Measurements from ENCODE around the gene CNTNAP5. TPM values are rescaled to one million over a fixed set of nuclear protein-coding genes. Genes with fewer than 3 reads are reported as not detected.

CNTNAP5 gene
- total RNA-seq, 1 experiment from 2014 or later, result 0.78 TPM

- no peaks in the 10 kb centered on the region for H3K79me2 ChIP-seq (ENCODE audit: low read length)
- no peaks in the 10 kb centered on the region for H3K9me3 ChIP-seq (ENCODE audit: low read length)
- no peaks in the 10 kb centered on the region for H3K27me3 ChIP-seq (ENCODE audit: low read length)
- H3K9me2 ChIP-seq (replicated peaks; ENCODE audit: insufficient read depth, low read length), result no peaks in the 10 kb centered on the region
- no peaks in the 10 kb centered on the region for H3K4me1 ChIP-seq (ENCODE audit: low read length)
- DNase-seq, result no peak
- no peaks in the 10 kb centered on the region for H3K36me3 ChIP-seq (ENCODE audit: insufficient read depth, low read length)
- H3K27ac ChIP-seq (ENCODE audit: low read length), result no peak overlapping the region
- no peaks in the 10 kb centered on the region for H4K20me1 ChIP-seq (ENCODE audit: insufficient read depth, low read depth, low read length)
- no peak overlapping the region for H3K4me3 ChIP-seq (ENCODE audit: low read length)
- H3K9ac ChIP-seq (ENCODE audit: low read length), result no peak overlapping the region
- H3K4me2 ChIP-seq (ENCODE audit: low read depth, low read length, poor library complexity, severe bottlenecking), result no peak overlapping the region
- H2AFZ ChIP-seq (ENCODE audit: low read length), result no peak overlapping the region
Measured at GRCh38 chr2:124882423-124882822, 857.3 kb downstream of the CNTNAP5 start.

DNA sequence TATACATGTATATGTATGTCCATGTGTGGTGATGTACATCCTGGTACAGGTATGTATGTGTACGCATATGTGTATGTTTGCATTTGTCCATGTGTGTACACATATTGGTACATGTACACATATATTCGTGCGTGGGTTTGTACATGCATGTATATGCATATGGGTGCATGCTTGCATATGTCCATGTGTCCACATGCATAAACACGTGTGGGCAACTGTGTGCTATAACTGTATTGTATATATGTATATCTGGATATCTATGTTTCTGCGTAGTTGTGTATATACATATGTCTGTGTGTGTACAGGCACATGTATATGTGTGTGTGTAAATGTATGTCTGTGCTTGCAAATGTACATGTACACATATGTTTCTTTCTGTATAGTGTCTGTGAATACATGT, 858.5 kb downstream of the CNTNAP5 start:
- H3K27ac ChIP-seq (ENCODE audit: low read length), result no peak overlapping the region
- no peaks in the 10 kb centered on the region for H3K79me2 ChIP-seq (ENCODE audit: low read length)
- H3K4me2 ChIP-seq (ENCODE audit: low read depth, low read length, poor library complexity, severe bottlenecking), result no peak overlapping the region
- no peaks in the 10 kb centered on the region for H3K36me3 ChIP-seq (ENCODE audit: insufficient read depth, low read length)
- no peaks in the 10 kb centered on the region for H3K9me3 ChIP-seq (ENCODE audit: low read length)
- no peaks in the 10 kb centered on the region for H3K4me1 ChIP-seq (ENCODE audit: low read length)
- H3K27me3 ChIP-seq (ENCODE audit: low read length), result no peaks in the 10 kb centered on the region
- no peaks in the 10 kb centered on the region for H4K20me1 ChIP-seq (ENCODE audit: insufficient read depth, low read depth, low read length)
- DNase-seq, result no peak
- no peaks in the 10 kb centered on the region for H3K9me2 ChIP-seq (replicated peaks; ENCODE audit: insufficient read depth, low read length)
- no peak overlapping the region for H3K4me3 ChIP-seq (ENCODE audit: low read length)
- H3K9ac ChIP-seq (ENCODE audit: low read length), result no peak overlapping the region
- H2AFZ ChIP-seq (ENCODE audit: low read length), result no peak overlapping the region

DNA sequence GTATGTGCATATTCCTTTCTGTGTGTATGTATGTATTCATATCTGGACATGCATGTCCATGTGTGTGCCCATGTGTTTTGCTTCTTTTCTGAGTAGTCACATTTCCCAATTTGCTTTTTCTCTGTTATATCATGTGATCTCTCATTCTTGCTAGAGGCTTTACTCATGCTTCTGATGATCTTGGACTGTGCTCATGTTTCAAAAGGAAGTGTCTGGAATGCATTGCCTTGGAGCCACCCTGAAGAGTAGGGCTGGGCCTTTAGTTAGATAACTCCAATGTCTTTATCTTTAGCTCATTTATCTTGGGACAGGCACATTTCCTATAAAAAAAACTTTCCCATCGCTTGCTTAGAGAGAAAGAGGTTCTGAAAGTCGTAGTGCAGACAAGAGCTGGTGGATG, 859.2 kb downstream of the CNTNAP5 start:
- Histone ChIP-seq H3K9me3 (ENCODE audit: low read length) (no peaks in the 10 kb centered on the region), H3K36me3 (ENCODE audit: insufficient read depth, low read length) (no peaks in the 10 kb centered on the region), H3K79me2 (ENCODE audit: low read length) (no peaks in the 10 kb centered on the region), H3K4me3 (ENCODE audit: low read length) (no peak overlapping the region), H3K4me2 (ENCODE audit: low read depth, low read length, poor library complexity, severe bottlenecking) (no peak overlapping the region), H3K9ac (ENCODE audit: low read length) (no peak overlapping the region), H2AFZ (ENCODE audit: low read length) (no peak overlapping the region), H3K27me3 (ENCODE audit: low read length) (no peaks in the 10 kb centered on the region), H3K27ac (ENCODE audit: low read length) (no peak overlapping the region), H3K9me2 (replicated peaks; ENCODE audit: insufficient read depth, low read length) (no peaks in the 10 kb centered on the region), H4K20me1 (ENCODE audit: insufficient read depth, low read depth, low read length) (no peaks in the 10 kb centered on the region), H3K4me1 (ENCODE audit: low read length) (no peaks in the 10 kb centered on the region)
- DNase-seq, result no peak

- Histone ChIP-seq H3K79me2 (ENCODE audit: low read length) (no peaks in the 10 kb centered on the region), H3K9me3 (ENCODE audit: low read length) (no peaks in the 10 kb centered on the region), H3K4me1 (ENCODE audit: low read length) (no peaks in the 10 kb centered on the region), H3K9me2 (replicated peaks; ENCODE audit: insufficient read depth, low read length) (no peaks in the 10 kb centered on the region), H3K4me3 (ENCODE audit: low read length) (no peak overlapping the region), H3K36me3 (ENCODE audit: insufficient read depth, low read length) (no peaks in the 10 kb centered on the region), H3K27me3 (ENCODE audit: low read length) (no peaks in the 10 kb centered on the region), H4K20me1 (ENCODE audit: insufficient read depth, low read depth, low read length) (no peaks in the 10 kb centered on the region), H3K4me2 (ENCODE audit: low read depth, low read length, poor library complexity, severe bottlenecking) (no peak overlapping the region), H3K9ac (ENCODE audit: low read length) (no peak overlapping the region), H3K27ac (ENCODE audit: low read length) (no peak overlapping the region), H2AFZ (ENCODE audit: low read length) (no peak overlapping the region)
- DNase-seq, result no peak
Measured at GRCh38 chr2:124886216-124886615, 861.1 kb downstream of the CNTNAP5 start.

DNA sequence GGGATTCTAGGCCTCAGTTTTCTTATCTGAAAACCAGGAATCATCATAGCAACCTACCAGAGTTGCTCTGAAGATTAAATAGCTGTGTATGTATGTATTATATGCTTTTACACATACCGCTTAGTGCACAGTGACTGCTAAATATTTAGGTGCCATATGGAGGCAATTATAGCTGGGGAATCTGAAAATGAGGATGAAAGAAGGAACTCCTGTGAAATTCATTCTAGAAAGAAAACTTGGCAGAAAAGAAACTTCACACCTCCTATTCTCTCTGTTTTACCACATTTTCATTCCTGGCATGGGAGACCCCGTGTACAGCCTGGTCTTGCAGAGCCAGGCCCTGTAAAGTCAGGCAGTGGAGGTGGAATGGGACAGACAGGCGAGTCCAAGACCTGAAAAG, 862.4 kb downstream of the CNTNAP5 start:
- no peak for DNase-seq
- no peaks in the 10 kb centered on the region for H3K9me3 ChIP-seq (ENCODE audit: low read length)
- no peaks in the 10 kb centered on the region for H4K20me1 ChIP-seq (ENCODE audit: insufficient read depth, low read depth, low read length)
- H3K36me3 ChIP-seq (ENCODE audit: insufficient read depth, low read length), result no peaks in the 10 kb centered on the region
- no peaks in the 10 kb centered on the region for H3K27me3 ChIP-seq (ENCODE audit: low read length)
- H3K27ac ChIP-seq (ENCODE audit: low read length), result no peak overlapping the region
- H3K4me1 ChIP-seq (ENCODE audit: low read length), result no peaks in the 10 kb centered on the region
- H3K9me2 ChIP-seq (replicated peaks; ENCODE audit: insufficient read depth, low read length), result no peaks in the 10 kb centered on the region
- no peak overlapping the region for H3K4me3 ChIP-seq (ENCODE audit: low read length)
- no peak overlapping the region for H2AFZ ChIP-seq (ENCODE audit: low read length)
- no peaks in the 10 kb centered on the region for H3K79me2 ChIP-seq (ENCODE audit: low read length)
- H3K9ac ChIP-seq (ENCODE audit: low read length), result no peak overlapping the region
- no peak overlapping the region for H3K4me2 ChIP-seq (ENCODE audit: low read depth, low read length, poor library complexity, severe bottlenecking)

- Histone ChIP-seq H3K9me2 (replicated peaks; ENCODE audit: insufficient read depth, low read length) (no peaks in the 10 kb centered on the region), H3K36me3 (ENCODE audit: insufficient read depth, low read length) (no peaks in the 10 kb centered on the region), H3K4me1 (ENCODE audit: low read length) (no peaks in the 10 kb centered on the region), H3K4me2 (ENCODE audit: low read depth, low read length, poor library complexity, severe bottlenecking) (no peak overlapping the region), H3K79me2 (ENCODE audit: low read length) (no peaks in the 10 kb centered on the region), H2AFZ (ENCODE audit: low read length) (no peak overlapping the region), H3K9me3 (ENCODE audit: low read length) (no peaks in the 10 kb centered on the region), H3K9ac (ENCODE audit: low read length) (no peak overlapping the region), H4K20me1 (ENCODE audit: insufficient read depth, low read depth, low read length) (no peaks in the 10 kb centered on the region), H3K4me3 (ENCODE audit: low read length) (no peak overlapping the region), H3K27me3 (ENCODE audit: low read length) (no peaks in the 10 kb centered on the region), H3K27ac (ENCODE audit: low read length) (no peak overlapping the region)
- DNase-seq, result no peak
Measured at GRCh38 chr2:124888431-124888830, 863.3 kb downstream of the CNTNAP5 start.

DNA sequence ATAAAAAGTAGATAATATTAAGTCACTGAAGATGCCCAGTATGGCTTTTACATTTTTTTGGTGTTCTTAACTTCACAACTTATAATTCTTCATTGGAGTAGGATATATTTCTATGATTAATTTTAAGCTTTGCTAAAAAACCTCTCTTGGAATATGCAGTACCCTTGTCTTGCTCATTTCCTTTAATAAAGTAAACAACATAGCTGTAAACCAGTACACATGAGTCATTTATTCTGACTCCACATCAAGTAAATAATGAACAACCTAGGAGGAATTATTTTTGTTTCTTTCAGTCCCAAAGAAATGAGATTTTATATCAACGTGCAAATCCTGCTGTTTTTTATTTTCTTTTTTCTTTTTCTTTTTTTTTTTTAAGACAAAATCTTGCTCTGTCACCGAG, 869.1 kb downstream of the CNTNAP5 start:
- H3K4me1 ChIP-seq (ENCODE audit: low read length), result no peaks in the 10 kb centered on the region
- H3K4me2 ChIP-seq (ENCODE audit: low read depth, low read length, poor library complexity, severe bottlenecking), result no peak overlapping the region

DNA sequence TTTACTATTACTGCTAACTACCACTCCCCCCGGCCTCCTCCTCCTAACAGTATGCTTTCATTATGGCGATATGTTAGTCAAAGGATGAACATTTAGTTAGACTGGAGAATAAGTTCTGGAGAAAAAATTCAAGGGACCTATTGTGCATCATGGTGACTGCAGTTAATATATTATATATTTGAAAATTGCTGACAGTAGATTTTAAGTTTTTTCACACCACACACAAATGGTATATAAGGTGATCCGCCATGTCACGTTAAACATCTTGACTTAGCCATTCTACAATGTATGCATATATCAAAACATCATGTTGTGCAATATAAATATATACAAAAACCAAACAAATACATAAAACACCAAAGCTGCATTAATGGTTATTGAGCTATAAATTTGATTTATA, 873.7 kb downstream of the CNTNAP5 start:
- Histone ChIP-seq H3K27ac (ENCODE audit: low read length) (no peak overlapping the region), H3K4me3 (ENCODE audit: low read length) (no peak overlapping the region), H3K36me3 (ENCODE audit: insufficient read depth, low read length) (no peaks in the 10 kb centered on the region), H3K4me2 (ENCODE audit: low read depth, low read length, poor library complexity, severe bottlenecking) (no peak overlapping the region), H2AFZ (ENCODE audit: low read length) (no peak overlapping the region), H3K79me2 (ENCODE audit: low read length) (no peaks in the 10 kb centered on the region), H3K9me3 (ENCODE audit: low read length) (no peaks in the 10 kb centered on the region), H4K20me1 (ENCODE audit: insufficient read depth, low read depth, low read length) (no peaks in the 10 kb centered on the region), H3K9me2 (replicated peaks; ENCODE audit: insufficient read depth, low read length) (no peaks in the 10 kb centered on the region), H3K9ac (ENCODE audit: low read length) (no peak overlapping the region), H3K4me1 (ENCODE audit: low read length) (no peaks in the 10 kb centered on the region), H3K27me3 (ENCODE audit: low read length) (no peaks in the 10 kb centered on the region)
- no peak for DNase-seq

More for the DNA sequence above, 869.1 kb downstream of the CNTNAP5 start:
- Histone ChIP-seq H3K9me3 (ENCODE audit: low read length) (no peaks in the 10 kb centered on the region), H3K36me3 (ENCODE audit: insufficient read depth, low read length) (no peaks in the 10 kb centered on the region), H3K9ac (ENCODE audit: low read length) (no peak overlapping the region), H3K27me3 (ENCODE audit: low read length) (no peaks in the 10 kb centered on the region), H3K4me3 (ENCODE audit: low read length) (no peak overlapping the region), H4K20me1 (ENCODE audit: insufficient read depth, low read depth, low read length) (no peaks in the 10 kb centered on the region), H3K27ac (ENCODE audit: low read length) (no peak overlapping the region), H2AFZ (ENCODE audit: low read length) (no peak overlapping the region), H3K79me2 (ENCODE audit: low read length) (no peaks in the 10 kb centered on the region), H3K9me2 (replicated peaks; ENCODE audit: insufficient read depth, low read length) (no peaks in the 10 kb centered on the region)
- DNase-seq, result no peak

GRCh38 chr2:124908411-124908810, 883.3 kb downstream of the CNTNAP5 start:
- no peaks in the 10 kb centered on the region for H3K4me1 ChIP-seq (ENCODE audit: low read length)
- no peaks in the 10 kb centered on the region for H4K20me1 ChIP-seq (ENCODE audit: insufficient read depth, low read depth, low read length)
- H3K79me2 ChIP-seq (ENCODE audit: low read length), result no peaks in the 10 kb centered on the region
- no peak for DNase-seq
- H3K9me3 ChIP-seq (ENCODE audit: low read length), result no peaks in the 10 kb centered on the region
- H3K4me3 ChIP-seq (ENCODE audit: low read length), result no peak overlapping the region
- no peak overlapping the region for H3K9ac ChIP-seq (ENCODE audit: low read length)
- no peak overlapping the region for H3K27ac ChIP-seq (ENCODE audit: low read length)
- no peak overlapping the region for H3K4me2 ChIP-seq (ENCODE audit: low read depth, low read length, poor library complexity, severe bottlenecking)
- H2AFZ ChIP-seq (ENCODE audit: low read length), result no peak overlapping the region
- no peaks in the 10 kb centered on the region for H3K36me3 ChIP-seq (ENCODE audit: insufficient read depth, low read length)
- no peaks in the 10 kb centered on the region for H3K9me2 ChIP-seq (replicated peaks; ENCODE audit: insufficient read depth, low read length)
- no peaks in the 10 kb centered on the region for H3K27me3 ChIP-seq (ENCODE audit: low read length)
